GM12892 (cell line): ENCODE data around the gene UBP1.

ENCODE experiments used
- POLR2A ChIP-seq: IDR thresholded peaks from 2 replicates; pipeline ENCODE4 v1.6.1; 2011; ENCODE audit warnings: low read depth, low read length, control low read depth
- POLR2AphosphoS5 ChIP-seq: IDR thresholded peaks from 2 replicates; pipeline ENCODE4 v1.6.1; 2011; ENCODE audit warnings: low read depth, low read length, control low read depth
- TAF1 ChIP-seq: IDR thresholded peaks from 2 replicates; pipeline ENCODE4 v1.6.1; 2011; ENCODE audit warnings: low read depth, mild to moderate bottlenecking, control low read depth, low read length, borderline replicate concordance

GRCh38 chr3:33438284-33438668 lies 1.9 kb downstream of the UBP1 start:
- TF ChIP-seq POLR2A (no peak), TAF1 (no peak), POLR2AphosphoS5 (no peak)
